RCC 7860 (cell line): Measurements from ENCODE around the gene ARRB2.
"Not testable (repeated sequence)": the region's sequence is repeated elsewhere in the genome, so short reads cannot be mapped to it uniquely, and the experiment has no call there.

Source experiments
- DNase-seq: peaks from one replicate; pipeline ENCODE4 v3.0.0-alpha.2; 2015; ENCODE audit warnings: low spot score
- FAIRE-seq: peaks from 2 replicates; lab custom pipeline; 2012; peaks lifted over from hg19 to GRCh38; lab: Jason Lieb, UNC

The ARRB2 gene

DNA sequence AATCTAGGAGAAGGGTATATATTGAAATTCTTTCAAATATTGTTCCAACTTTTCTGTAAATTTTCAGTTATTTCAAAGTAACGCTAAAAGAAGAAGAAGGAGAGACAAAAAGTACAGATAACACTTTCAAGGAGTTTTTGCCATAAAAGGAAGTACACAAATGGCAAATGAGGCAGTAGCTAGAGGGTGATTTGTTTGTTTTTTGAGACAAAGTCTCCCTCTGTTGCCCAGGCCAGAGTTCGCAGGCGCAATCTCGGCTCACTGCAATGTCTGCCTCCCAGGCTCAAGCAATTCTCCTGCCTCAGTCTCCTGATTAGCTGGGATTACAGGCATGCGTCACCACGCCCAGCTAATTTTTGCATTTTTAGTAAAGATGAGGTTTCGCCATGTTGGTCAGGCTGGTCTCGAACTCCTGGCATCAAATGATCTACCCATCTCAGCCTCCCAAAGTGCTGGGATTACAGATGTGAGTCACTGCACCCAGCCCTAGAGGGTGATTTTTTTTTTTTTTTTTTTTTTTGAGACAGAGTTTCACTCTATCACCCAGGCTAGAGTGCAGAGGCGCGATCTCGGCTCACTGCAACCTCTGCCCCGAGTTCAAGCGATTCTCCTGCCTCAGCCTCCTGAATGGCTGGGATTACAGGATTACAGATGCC lies 10.9 kb upstream of the ARRB2 start:
- DNase-seq, FAIRE-seq: not testable (repeated sequence)

DNA sequence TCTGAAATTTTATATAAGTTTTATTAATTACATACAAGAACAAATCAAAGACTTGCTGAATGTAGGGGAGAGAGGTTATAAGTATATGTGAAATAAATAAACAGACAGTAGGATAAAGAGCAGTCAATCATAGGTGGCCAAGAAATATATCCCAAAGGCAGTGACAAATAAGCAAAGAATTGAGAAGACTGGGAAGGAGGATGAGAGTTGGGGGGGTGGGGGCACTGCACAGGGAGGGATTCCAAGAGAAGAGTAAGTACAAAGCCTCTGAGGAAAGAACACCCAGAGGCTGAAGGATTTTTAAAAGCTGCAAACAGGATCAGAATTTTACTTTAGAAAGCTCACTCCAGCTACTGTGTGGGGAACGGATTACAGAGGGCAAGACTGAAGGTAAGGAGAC lies 9.3 kb upstream of the ARRB2 start:
- FAIRE-seq = no peak
- no peak for DNase-seq

DNA sequence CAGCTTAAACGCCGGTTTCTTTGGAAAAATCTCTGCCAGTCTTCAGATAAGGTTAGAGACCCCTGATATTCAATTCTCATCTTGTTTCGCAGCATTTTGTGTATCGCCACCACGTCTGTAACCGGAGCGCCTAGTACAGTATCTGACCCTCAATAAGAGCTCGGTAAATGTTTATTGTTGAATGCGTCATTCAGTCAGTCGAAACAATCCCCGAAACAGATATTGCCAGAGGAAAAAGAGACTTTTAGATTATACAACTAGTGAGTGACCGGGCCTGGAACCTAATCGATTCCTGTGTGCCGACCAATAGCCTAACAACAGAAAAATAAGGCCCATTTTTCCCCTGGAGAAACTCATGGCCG lies 7.1 kb upstream of the ARRB2 start:
- no peak for DNase-seq
- FAIRE-seq = no peak

DNA sequence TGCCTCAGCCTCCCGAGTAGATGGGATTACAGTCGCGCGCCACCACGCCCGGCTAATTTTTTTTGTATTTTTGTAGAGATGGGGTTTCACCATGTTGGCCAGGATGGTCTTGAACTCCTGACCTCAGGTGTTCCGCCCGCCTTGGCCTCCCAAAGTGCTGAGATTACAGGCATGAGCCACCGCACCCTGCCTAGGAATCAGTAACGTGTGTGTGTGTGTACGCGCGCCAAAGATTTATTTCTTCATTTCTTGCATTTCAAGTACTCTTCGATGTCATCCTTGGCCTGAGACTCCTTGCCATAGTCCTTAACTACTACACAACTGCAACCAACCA lies 5.9 kb upstream of the ARRB2 start:
- DNase-seq, FAIRE-seq: not testable (repeated sequence)

DNA sequence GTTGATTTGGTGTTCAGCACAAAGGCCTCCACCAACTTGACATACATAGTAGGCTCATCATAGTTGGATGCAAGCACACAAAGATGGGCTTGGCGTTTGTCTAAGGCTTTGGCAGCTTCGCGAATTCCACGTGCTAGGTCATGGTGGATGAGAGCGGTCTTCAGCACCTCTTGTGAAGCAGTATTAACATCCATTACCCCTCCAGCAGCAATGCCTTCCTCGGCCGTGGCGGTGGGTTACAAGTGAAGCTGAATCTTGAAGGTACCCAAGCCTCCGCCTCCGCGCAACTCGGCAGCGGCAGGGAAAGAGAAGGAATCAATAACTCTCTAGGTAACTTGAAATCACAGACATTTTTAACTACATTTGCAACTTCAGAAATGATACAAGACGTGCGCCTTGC lies 5.4 kb upstream of the ARRB2 start:
- FAIRE-seq (no peak), DNase-seq (no peak)

DNA sequence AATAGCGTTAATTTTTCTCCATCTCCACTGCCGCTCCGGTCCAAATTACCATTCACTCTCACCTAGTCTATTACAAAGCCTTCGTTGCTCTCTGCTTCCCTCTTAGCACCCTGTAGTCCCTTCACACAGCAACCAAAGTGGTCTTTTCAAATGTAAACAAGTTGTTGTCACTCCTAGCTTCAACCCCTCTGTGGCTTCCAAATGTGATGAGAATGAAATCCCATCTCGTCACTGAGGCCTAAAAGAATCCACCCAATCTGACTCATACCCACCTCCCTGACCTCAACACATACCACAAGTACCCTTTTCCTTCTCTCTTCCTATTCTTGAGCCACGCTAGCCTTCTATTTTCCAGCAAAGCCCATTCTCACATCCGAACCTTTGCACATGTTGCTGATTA lies 4.3 kb upstream of the ARRB2 start:
- peak; percentile 53 for DNase-seq
- FAIRE-seq = peak; percentile 61

DNA sequence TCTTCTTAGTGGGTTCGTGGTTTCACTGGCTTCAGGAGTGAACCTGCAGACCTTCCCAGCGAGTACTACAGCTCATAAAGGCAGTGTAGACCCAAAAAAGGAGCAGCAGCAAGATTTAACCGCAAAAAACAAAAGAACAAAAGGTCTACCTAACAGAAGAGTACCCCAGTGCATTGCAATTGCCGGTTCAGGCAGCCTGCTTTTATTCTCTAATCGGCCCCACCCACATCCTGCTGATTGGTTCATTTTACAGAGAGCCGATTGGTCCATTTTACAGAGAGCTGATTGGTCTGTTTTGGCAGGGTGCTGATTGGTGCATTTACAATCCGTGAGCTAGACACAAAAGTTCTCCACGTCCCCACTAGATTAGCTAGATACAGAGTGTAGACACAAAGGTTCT lies 2.0 kb upstream of the ARRB2 start:
- FAIRE-seq (no peak), DNase-seq (no peak)

DNA sequence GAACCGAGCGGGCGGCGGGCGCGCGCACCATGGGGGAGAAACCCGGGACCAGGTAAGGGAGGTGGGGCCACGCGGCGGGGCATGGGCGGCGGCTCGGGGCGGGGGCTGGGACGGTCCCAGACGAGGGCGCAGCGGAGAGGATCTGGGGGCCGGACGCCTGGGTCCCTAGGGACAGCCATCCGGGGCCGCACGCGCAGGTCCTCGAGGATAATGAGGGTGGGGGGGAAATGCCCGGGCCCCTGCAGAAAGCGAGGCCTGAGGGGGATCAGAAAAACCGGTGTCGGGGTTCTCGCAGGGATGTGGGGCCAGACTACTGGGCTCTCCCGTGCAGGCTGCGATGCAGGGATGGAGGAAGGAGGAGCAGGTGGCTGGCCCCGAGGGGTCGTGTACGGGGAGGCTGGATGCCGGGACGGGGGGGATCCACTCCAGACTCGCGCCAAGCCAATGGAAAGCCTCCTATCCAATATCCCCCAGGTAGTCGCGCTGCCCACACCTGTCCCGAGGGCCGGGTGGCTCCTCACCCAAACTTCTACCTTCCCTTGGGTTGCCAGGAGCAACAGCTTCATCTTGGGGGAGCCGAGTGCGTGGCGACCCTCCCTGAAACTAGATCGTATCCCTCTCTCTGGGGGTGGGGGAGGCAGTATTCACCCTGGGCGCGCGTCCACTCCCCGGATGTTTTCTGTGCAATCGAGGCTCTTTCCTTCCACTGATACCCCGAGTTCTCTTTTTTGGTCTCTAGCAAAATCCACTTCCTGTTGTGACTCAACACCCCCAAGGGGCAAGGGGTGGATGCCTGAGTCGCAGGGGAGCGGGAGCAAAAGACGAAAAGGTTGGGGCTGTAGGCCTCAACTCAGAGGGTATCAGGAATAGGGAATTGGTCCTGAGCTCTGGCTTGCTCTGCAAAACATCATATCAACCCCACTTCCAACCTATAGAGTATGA lies 532 bp downstream of the ARRB2 start:
- FAIRE-seq (no peak), DNase-seq (no peak)

DNA sequence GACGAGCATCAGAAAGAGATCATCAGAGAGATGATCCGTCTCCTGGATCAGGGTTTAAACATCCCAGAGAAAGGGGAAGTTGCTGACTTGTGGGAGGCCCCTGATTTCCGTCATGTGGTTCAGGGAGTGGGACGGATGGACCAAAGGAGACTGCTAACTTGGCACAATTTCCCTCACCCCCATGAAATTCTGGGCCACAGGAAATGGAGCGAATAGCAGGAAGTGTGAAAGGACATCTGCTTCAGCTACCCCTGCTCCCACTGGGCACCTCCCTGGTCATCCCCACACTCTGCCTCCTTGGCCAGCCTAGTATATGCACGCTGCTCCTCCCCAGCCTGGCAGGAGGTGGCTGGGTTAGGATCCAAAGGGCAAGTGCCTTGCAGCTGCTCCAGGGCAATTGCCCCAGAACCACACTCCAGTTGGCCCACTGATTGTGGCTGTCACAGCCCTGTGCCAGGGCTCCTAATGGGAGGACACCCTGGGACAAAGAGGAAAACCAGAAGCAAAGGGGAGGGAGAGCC lies 1.3 kb downstream of the ARRB2 start:
- DNase-seq = no peak
- no peak for FAIRE-seq

DNA sequence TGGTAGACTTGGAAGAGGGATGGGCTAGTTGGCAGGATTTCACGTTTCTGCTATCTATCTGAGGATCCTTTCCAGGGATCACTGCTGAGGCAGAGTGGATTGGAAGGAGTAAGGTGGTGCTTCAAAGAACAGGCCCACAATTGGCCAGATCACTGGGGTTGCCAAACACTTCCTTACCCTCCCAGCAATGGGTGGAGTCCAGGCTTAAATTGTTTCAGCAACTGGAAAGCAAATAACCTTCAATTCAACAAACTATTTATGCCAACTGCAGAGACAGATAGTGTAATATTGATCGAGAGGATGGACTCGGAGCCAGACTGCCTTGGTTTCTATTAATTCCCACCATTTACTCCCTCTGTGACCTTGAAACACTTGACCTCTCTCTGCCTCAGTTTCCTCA lies 2.1 kb downstream of the ARRB2 start:
- DNase-seq (no peak), FAIRE-seq (no peak)

DNA sequence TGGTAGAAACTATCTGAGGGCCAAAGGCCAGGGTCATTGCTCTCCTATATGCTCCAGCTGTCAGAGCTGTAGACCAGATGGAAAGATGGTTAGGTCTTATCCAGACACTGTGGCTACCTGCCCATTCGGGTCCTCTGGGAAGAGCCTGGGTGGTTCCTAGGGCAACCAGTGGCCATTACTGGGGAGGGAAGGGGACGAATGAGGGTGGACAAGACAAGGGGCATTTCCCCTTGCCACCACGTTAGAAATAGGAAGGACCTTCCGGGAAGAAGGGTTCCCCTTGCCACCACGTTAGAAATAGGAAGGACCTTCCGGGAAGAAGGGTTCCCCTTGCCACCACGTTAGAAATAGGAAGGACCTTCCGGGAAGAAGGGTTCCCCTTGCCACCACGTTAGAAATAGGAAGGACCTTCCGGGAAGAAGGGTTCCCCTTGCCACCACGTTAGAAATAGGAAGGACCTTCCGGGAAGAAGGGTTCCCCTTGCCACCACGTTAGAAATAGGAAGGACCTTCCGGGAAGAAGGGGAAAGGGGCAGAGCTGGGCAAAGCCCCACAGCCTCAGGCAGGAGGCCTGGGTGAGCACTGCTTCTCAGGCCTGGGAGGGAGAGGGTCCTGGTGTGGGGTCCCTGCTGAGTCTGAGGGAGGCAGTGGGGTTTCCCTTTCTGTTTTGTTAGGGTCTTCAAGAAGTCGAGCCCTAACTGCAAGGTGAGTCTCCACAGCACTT lies 4.1 kb downstream of the ARRB2 start:
- not testable (repeated sequence) for FAIRE-seq, DNase-seq

DNA sequence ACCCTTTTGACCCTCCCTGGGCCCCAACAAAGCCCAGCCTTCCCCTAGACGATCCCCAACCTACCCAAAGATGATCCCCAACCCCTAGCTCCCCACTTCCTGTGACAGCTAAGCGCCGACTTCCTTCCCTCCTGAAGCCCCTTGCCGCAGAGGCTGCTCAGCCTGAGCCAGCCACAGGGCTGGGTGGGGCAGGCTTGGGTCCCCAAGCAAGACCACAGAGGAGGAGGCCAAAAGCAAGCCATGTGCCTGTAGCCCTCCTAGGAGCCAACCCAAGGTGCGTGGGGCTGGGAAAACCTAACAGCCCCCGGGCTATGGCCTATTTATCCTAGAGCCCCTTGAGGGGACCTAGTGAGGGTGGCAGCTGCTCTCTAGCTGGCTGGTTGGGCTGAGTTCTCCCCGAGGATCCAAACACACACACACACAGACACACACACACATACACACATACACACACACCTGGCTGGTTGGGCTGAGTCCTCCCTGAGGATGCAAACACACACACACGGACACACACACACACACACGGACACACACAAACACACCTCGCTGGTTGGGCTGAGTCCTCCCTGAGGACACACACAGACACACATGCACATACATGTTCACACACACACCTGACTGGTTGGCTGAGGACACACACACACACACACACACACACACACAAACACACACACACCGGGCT lies 4.8 kb downstream of the ARRB2 start:
- FAIRE-seq (no peak), DNase-seq (no peak)

DNA sequence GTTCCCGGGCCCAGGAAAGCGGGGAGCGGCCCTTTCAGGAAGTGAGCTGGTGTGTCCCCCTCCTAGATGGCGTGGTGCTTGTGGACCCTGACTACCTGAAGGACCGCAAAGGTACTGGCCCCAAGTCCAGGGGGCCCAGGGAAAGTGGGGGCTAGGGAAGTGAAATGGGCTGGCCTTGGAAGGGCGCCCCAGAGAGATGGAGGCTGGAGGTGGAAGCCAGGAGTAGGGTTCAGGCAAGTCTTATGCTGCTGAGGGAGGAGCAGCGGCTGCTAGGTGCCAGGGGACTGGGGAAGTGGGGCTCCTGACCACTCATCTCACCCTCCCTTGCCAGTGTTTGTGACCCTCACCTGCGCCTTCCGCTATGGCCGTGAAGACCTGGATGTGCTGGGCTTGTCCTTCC lies 5.6 kb downstream of the ARRB2 start:
- FAIRE-seq (no peak), DNase-seq (no peak)

DNA sequence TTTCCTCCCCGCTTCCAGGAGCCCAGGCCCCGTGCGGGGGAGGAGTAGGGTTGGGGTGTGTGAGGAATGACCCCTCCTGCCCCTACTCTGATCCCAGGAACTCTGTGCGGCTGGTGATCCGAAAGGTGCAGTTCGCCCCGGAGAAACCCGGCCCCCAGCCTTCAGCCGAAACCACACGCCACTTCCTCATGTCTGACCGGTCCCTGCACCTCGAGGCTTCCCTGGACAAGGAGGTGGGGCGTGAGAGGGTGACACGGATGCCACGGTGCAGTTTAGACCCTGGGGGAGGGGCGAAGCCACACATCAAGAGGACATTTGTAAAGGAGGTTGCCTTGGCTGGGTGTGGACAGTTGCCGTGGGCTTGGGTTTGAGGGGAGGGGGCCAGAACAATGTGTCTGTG lies 7.4 kb downstream of the ARRB2 start:
- FAIRE-seq (no peak), DNase-seq (no peak)

DNA sequence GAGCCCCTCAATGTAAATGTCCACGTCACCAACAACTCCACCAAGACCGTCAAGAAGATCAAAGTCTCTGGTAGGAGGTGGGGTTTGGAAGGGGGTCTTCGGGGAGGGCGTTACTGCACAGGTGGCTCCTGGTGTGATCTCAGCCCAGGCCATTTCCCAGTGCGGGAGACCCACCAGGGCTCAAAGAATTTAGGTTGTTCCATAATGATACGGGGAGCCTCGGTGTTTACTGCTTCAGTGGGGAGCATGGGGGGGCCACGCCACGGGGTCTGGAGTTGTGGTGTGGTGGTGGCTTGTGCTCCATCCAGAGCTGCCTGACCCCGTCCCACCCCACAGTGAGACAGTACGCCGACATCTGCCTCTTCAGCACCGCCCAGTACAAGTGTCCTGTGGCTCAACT lies 7.8 kb downstream of the ARRB2 start:
- FAIRE-seq = no peak
- no peak for DNase-seq

DNA sequence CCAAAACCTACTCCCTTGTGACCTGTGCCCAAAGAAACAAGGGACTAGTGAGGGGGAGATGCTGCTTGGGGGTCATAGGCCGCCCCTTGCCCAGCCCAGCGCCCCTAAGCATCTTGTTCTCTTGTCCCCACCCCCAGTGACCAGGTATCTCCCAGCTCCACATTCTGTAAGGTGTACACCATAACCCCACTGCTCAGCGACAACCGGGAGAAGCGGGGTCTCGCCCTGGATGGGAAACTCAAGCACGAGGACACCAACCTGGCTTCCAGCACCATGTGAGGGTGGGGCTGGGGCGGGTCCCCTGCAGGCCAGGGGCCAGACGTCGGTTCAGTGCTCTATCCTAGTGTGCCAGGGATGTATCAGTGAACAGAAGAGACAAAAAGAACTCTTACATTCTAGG lies 8.7 kb downstream of the ARRB2 start:
- DNase-seq (no peak), FAIRE-seq (no peak)

DNA sequence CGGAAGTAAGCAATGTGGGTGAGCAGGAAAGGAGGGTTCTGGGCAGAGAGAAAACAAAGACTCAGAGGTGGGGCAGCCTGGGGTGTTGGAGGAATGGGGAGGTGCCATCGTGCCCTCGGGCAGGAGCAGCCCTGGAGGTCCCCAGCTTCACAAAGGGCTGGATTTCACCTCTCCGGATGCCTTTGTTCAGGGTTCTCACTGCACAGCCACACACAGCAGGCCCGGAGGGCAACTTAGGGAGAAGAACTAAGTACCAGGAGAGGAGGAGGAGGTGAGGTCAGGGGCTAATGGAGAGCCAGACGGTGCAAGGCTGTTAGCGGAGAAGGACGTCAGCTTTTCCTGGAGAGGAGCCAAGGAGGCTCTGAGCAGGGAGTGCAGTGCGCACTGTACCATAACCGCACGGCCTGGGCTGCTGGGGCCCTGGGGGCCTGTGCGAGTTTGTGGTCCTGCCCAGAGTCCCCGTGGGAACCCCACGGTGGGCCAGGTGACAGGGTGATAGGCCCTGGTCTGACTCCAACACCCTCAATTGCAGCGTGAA lies 9.3 kb downstream of the ARRB2 start:
- no peak for FAIRE-seq
- no peak for DNase-seq

DNA sequence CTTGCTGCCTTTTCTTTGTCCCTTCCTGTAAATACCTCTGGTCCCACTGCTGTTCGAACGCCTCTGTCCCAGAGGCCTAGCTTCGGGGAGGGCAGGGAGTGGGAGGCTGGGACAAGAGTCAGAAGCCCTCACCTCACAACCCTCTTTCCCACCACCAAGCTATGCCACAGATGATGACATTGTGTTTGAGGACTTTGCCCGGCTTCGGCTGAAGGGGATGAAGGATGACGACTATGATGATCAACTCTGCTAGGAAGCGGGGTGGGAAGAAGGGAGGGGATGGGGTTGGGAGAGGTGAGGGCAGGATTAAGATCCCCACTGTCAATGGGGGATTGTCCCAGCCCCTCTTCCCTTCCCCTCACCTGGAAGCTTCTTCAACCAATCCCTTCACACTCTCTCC lies 10.4 kb downstream of the ARRB2 start:
- FAIRE-seq = no peak
- no peak for DNase-seq

DNA sequence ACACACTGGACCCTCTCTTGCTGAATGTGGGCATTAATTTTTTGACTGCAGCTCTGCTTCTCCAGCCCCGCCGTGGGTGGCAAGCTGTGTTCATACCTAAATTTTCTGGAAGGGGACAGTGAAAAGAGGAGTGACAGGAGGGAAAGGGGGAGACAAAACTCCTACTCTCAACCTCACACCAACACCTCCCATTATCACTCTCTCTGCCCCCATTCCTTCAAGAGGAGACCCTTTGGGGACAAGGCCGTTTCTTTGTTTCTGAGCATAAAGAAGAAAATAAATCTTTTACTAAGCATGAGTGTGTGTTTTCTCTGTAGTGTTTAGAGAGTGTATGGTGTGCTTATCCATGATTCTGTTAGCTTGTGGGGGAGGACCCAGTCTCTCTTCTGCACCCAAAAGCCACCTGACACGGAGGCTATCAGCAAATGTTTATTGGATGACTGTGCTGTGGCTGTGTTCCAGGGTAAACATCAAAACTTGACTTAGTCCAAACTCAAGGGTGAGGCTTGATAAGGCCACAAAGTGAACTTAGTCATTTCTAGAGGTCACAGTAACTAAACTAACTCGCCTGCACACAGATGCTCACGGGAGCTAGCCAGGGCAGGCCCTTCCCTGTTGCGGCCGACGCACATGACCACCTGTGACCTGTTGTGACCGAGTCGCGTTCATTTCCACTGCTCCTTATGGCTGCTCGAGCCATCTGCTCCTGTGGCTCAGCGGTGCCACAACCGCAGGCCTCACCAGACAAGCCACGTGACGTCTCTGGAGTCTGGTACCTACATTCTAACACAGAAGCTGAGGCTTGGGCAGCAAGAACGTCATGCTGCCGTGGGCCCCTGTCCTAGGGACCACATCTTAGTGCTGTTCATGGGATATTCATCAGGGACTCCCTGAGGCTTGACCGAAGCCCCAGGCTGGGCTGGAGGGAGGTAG lies 11.0 kb downstream of the ARRB2 start:
- DNase-seq (peak; percentile 88), FAIRE-seq (peak; percentile 84)
